Ishikawa (cell line): ENCODE measurements around the gene PLXNC1.

Source experiments
- CEBPB ChIP-seq: IDR thresholded peaks from 2 replicates; pipeline ENCODE4 v1.6.1; 2012
- CREB1 ChIP-seq: IDR thresholded peaks from 2 replicates; pipeline ENCODE4 v1.6.1; 2012; ENCODE audit warnings: low read depth
- EGR1 ChIP-seq: IDR thresholded peaks from 2 replicates; pipeline ENCODE4 v1.6.1; 2012
- EP300 ChIP-seq: IDR thresholded peaks from 2 replicates; pipeline ENCODE4 v1.6.1; 2012; ENCODE audit warnings: borderline replicate concordance
- FOXM1 ChIP-seq: IDR thresholded peaks from 2 replicates; pipeline ENCODE4 v1.6.1; 2012; ENCODE audit warnings: low read depth, borderline replicate concordance
- NFIC ChIP-seq: IDR thresholded peaks from 2 replicates; pipeline ENCODE4 v1.6.1; 2012
- RAD21 ChIP-seq: IDR thresholded peaks from 2 replicates; pipeline ENCODE4 v1.6.1; 2012; ENCODE audit warnings: low read depth
- REST ChIP-seq: IDR thresholded peaks from 2 replicates; pipeline ENCODE4 v1.6.1; 2012; ENCODE audit warnings: low read depth, mild to moderate bottlenecking
- TAF1 ChIP-seq: IDR thresholded peaks from 2 replicates; pipeline ENCODE4 v1.6.1; 2012; ENCODE audit warnings: low read depth, mild to moderate bottlenecking
- TCF12 ChIP-seq: IDR thresholded peaks from 2 replicates; pipeline ENCODE4 v1.6.1; 2012; ENCODE audit warnings: low read depth
- TEAD4 ChIP-seq: IDR thresholded peaks from 2 replicates; pipeline ENCODE4 v1.6.1; 2012
- YY1 ChIP-seq: IDR thresholded peaks from 2 replicates; pipeline ENCODE4 v1.6.1; 2012; ENCODE audit warnings: low read depth
- ZBTB7A ChIP-seq: IDR thresholded peaks from 2 replicates; pipeline ENCODE4 v1.6.1; 2012; ENCODE audit warnings: low read depth
- TF ChIP-seq, protein P1 (sequence below): IDR thresholded peaks from 2 replicates; pipeline ENCODE4 v1.6.1; 2012
- TF ChIP-seq, protein P2 (sequence below): IDR thresholded peaks from 2 replicates; pipeline ENCODE4 v1.6.1; 2012

PLXNC1 gene

GRCh38 chr12:94169966-94170689 is 21.8 kb downstream of the PLXNC1 start:
- TF ChIP-seq NFIC = no peak
- TF ChIP-seq, protein P1, sequence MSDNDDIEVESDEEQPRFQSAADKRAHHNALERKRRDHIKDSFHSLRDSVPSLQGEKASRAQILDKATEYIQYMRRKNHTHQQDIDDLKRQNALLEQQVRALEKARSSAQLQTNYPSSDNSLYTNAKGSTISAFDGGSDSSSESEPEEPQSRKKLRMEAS = no peak
- TF ChIP-seq CREB1 = no peak
- TF ChIP-seq TCF12 = no peak
- no peak for TF ChIP-seq TEAD4
- no peak for TF ChIP-seq EGR1
- no peak for TF ChIP-seq EP300
- no peak for TF ChIP-seq FOXM1
- no peak for TF ChIP-seq YY1

GRCh38 chr12:94170690-94171594 is 22.6 kb downstream of the PLXNC1 start:
- TF ChIP-seq RAD21 = no peak
- TF ChIP-seq, protein P2, sequence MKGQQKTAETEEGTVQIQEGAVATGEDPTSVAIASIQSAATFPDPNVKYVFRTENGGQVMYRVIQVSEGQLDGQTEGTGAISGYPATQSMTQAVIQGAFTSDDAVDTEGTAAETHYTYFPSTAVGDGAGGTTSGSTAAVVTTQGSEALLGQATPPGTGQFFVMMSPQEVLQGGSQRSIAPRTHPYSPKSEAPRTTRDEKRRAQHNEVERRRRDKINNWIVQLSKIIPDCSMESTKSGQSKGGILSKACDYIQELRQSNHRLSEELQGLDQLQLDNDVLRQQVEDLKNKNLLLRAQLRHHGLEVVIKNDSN = no peak

DNA sequence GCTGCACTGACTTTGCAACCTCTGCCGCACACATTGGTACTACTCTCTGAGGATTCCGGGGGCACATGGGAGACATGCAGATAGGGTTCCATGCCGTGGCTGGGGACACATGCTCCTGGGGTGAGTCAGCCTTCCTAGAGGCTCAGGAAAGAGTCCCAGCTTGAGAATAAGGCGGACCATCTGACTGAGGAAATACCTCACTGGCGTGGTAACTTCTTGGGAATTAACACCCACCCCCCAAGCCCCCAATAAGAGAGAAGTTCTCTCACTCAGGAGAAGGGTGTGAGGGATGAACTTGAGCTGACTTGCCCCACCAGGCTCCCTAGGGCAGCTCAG is 23.2 kb downstream of the PLXNC1 start:
- TF ChIP-seq TEAD4 (no peak), ZBTB7A (no peak), EGR1 (no peak), REST (no peak), TAF1 (no peak), YY1 (no peak), CREB1 (no peak), FOXM1 (no peak), TCF12 (no peak), EP300 (no peak)
- TF ChIP-seq, protein P2 = no peak
- TF ChIP-seq, protein P1 = no peak

- TF ChIP-seq YY1 (no peak), CEBPB (no peak), REST (no peak), CREB1 (no peak), NFIC (no peak), FOXM1 (no peak), TAF1 (no peak), EP300 (no peak)
- TF ChIP-seq, protein P1 = no peak
- TF ChIP-seq, protein P2 = no peak
These were observed 23.7 kb downstream of the PLXNC1 start for GRCh38 chr12:94172031-94172430.

- TF ChIP-seq EGR1 = no peak
- TF ChIP-seq REST = no peak
- no peak for TF ChIP-seq NFIC
- no peak for TF ChIP-seq FOXM1
- TF ChIP-seq CREB1 = no peak
- no peak for TF ChIP-seq EP300
- TF ChIP-seq TCF12 = no peak
- TF ChIP-seq, protein P2 = no peak
- no peak for TF ChIP-seq ZBTB7A
- no peak for TF ChIP-seq TEAD4
- no peak for TF ChIP-seq YY1
- TF ChIP-seq CEBPB = no peak
- TF ChIP-seq TAF1 = no peak
- TF ChIP-seq, protein P1 = no peak
- no peak for TF ChIP-seq RAD21
These were observed 24.6 kb downstream of the PLXNC1 start for GRCh38 chr12:94172973-94173372.
